HEK293 (cell line): Measurements from ENCODE around the gene PRR35.

ENCODE experiments used
- CTCF ChIA-PET: fragments of 350-600 bp; formaldehyde crosslinking; extraction: SDS; loops from one replicate; lab custom pipeline; 2021; ENCODE audit warnings: antibody characterized with exemption; lab: Yijun Ruan, JAX
- POLR2A ChIA-PET: fragments of 300-600 bp; formaldehyde crosslinking; extraction: SDS; loops from one replicate; lab custom pipeline; 2020; ENCODE audit warnings: antibody characterized with exemption, inconsistent platforms; lab: Yijun Ruan, JAX
- H3K27ac ChIP-seq: fragments of 200-500 bp; sonication (Bioruptor generic); 2 replicates; pipeline ENCODE4 v1.5.1; 2014; ENCODE audit warnings: low read depth, low read length, control low read depth, inconsistent platforms; ENCODE audit errors: extremely low read depth
- H3K36me3 ChIP-seq, 2 experiments: fragments of 200-500 bp in 1 of 2; sonication (Bioruptor generic) in 1 of 2; 1 replicate in 1 of 2; 2 replicates in 1 of 2; pipeline ENCODE4 v1.5.1; 2014 to 2017; ENCODE audit warnings: inconsistent platforms in 2 of 2, low read length in 2 of 2; ENCODE audit not compliant: control insufficient read depth in 2 of 2, insufficient read depth in 1 of 2
- H3K4me1 ChIP-seq: fragments of 200-500 bp; sonication (Bioruptor generic); 2 replicates; pipeline ENCODE4 v1.5.1; 2014; ENCODE audit warnings: mild to moderate bottlenecking, low read length, inconsistent platforms; ENCODE audit not compliant: control insufficient read depth, insufficient read depth
- H3K4me3 ChIP-seq: 2 replicates; pipeline ENCODE4 v1.5.1; 2011; ENCODE audit warnings: low read depth, mild to moderate bottlenecking, control low read depth, low read length, moderate library complexity
- H3K9me3 ChIP-seq: fragments of 200-500 bp; sonication (Bioruptor generic); 2 replicates; pipeline ENCODE4 v1.5.1; 2014; ENCODE audit warnings: low read depth, low read length, inconsistent platforms; ENCODE audit not compliant: control insufficient read depth, insufficient read depth
- RBAK ChIP-seq: fragments of 450-650 bp; formaldehyde crosslinking; IDR thresholded peaks from 2 replicates; pipeline ENCODE4 v1.5.1; 2016; ENCODE audit warnings: missing biosample characterization, missing genetic modification characterization
- SCRT2 ChIP-seq: fragments of 450-650 bp; formaldehyde crosslinking; IDR thresholded peaks from 2 replicates; pipeline ENCODE4 v1.5.1; 2016; ENCODE audit warnings: missing biosample characterization, missing genetic modification characterization
- SP2 ChIP-seq: fragments of 450-650 bp; formaldehyde crosslinking; IDR thresholded peaks from 2 replicates; pipeline ENCODE4 v1.5.1; 2016; ENCODE audit warnings: missing biosample characterization, missing genetic modification characterization
- ZBTB20 ChIP-seq: fragments of 450-650 bp; formaldehyde crosslinking; IDR thresholded peaks from 2 replicates; pipeline ENCODE4 v1.5.1; 2016; ENCODE audit warnings: missing biosample characterization, missing genetic modification characterization
- ZFP37 ChIP-seq: fragments of 450-650 bp; formaldehyde crosslinking; IDR thresholded peaks from 2 replicates; pipeline ENCODE4 v1.5.1; 2016; ENCODE audit warnings: missing biosample characterization, missing genetic modification characterization
- ZNF169 ChIP-seq: fragments of 450-650 bp; formaldehyde crosslinking; IDR thresholded peaks from 2 replicates; pipeline ENCODE4 v1.5.1; 2016; ENCODE audit warnings: missing biosample characterization, missing genetic modification characterization
- ZNF266 ChIP-seq: fragments of 450-650 bp; formaldehyde crosslinking; IDR thresholded peaks from 2 replicates; pipeline ENCODE4 v1.5.1; 2016; ENCODE audit warnings: missing biosample characterization, missing genetic modification characterization, low read depth
- ZNF274 ChIP-seq, 2 experiments: fragments of 200-500 bp in 1 of 2; fragments of 450-650 bp in 1 of 2; sonication (Bioruptor generic) in 1 of 2; formaldehyde crosslinking in 1 of 2; IDR thresholded peaks; 2 replicates each; pipeline versions ENCODE4 v1.5.1 to v1.6.1; 2014 to 2016; ENCODE audit warnings: borderline replicate concordance in 1 of 2, inconsistent platforms in 1 of 2, low read length in 1 of 2, missing biosample characterization in 1 of 2, missing genetic modification characterization in 1 of 2
- ZNF292 ChIP-seq: fragments of 450-650 bp; formaldehyde crosslinking; IDR thresholded peaks from 2 replicates; pipeline ENCODE4 v1.5.1; 2016; ENCODE audit warnings: low read depth, missing biosample characterization, missing genetic modification characterization, borderline replicate concordance
- ZNF341 ChIP-seq: fragments of 450-650 bp; formaldehyde crosslinking; IDR thresholded peaks from 2 replicates; pipeline ENCODE4; 2016; ENCODE audit warnings: low read depth, missing biosample characterization, missing genetic modification characterization
- ZNF394 ChIP-seq: fragments of 450-650 bp; formaldehyde crosslinking; IDR thresholded peaks from 2 replicates; pipeline ENCODE4 v1.5.1; 2016; ENCODE audit warnings: missing biosample characterization, missing genetic modification characterization, mild to moderate bottlenecking, moderate library complexity, borderline replicate concordance
- ZNF473 ChIP-seq: fragments of 450-650 bp; formaldehyde crosslinking; IDR thresholded peaks from 2 replicates; pipeline ENCODE4 v1.5.1; 2017; ENCODE audit warnings: missing biosample characterization, missing genetic modification characterization
- ZNF501 ChIP-seq: fragments of 450-650 bp; formaldehyde crosslinking; IDR thresholded peaks from 2 replicates; pipeline ENCODE4 v1.5.1; 2016; ENCODE audit warnings: missing biosample characterization, missing genetic modification characterization
- ZNF544 ChIP-seq: fragments of 450-650 bp; formaldehyde crosslinking; IDR thresholded peaks from 2 replicates; pipeline ENCODE4 v1.5.0; 2017; ENCODE audit warnings: missing biosample characterization, missing genetic modification characterization
- ZNF600 ChIP-seq: fragments of 450-650 bp; formaldehyde crosslinking; IDR thresholded peaks from 2 replicates; pipeline ENCODE4 v1.5.1; 2016; ENCODE audit warnings: missing biosample characterization, missing genetic modification characterization
- ZNF621 ChIP-seq: fragments of 450-650 bp; formaldehyde crosslinking; IDR thresholded peaks from 2 replicates; pipeline ENCODE4 v1.5.1; 2017; ENCODE audit warnings: missing biosample characterization, missing genetic modification characterization
- ZNF626 ChIP-seq: fragments of 450-650 bp; sonication (Bioruptor Pico); formaldehyde crosslinking; IDR thresholded peaks from 2 replicates; pipeline ENCODE4 v1.5.1; 2018; ENCODE audit warnings: missing biosample characterization, missing genetic modification characterization, inconsistent platforms
- ZNF670 ChIP-seq: fragments of 450-650 bp; formaldehyde crosslinking; IDR thresholded peaks from 2 replicates; pipeline ENCODE4 v1.5.1; 2016; ENCODE audit warnings: missing biosample characterization, missing genetic modification characterization, low read depth
- ZNF701 ChIP-seq: fragments of 450-650 bp; formaldehyde crosslinking; IDR thresholded peaks from 2 replicates; pipeline ENCODE4 v1.5.1; 2016; ENCODE audit warnings: missing biosample characterization, missing genetic modification characterization
- ZNF791 ChIP-seq: fragments of 450-650 bp; formaldehyde crosslinking; IDR thresholded peaks from 2 replicates; pipeline ENCODE4 v1.5.1; 2016; ENCODE audit warnings: missing biosample characterization, missing genetic modification characterization
- TF ChIP-seq, protein P1 (sequence below): fragments of 450-650 bp; formaldehyde crosslinking; IDR thresholded peaks from 2 replicates; pipeline ENCODE4 v1.5.1; 2016; ENCODE audit warnings: missing biosample characterization, missing genetic modification characterization
- TF ChIP-seq, protein P2 (sequence below): fragments of 450-650 bp; formaldehyde crosslinking; IDR thresholded peaks from 2 replicates; pipeline ENCODE4 v1.5.1; 2017; ENCODE audit warnings: missing biosample characterization, missing genetic modification characterization
- TF ChIP-seq, protein P3 (sequence below): fragments of 450-650 bp; formaldehyde crosslinking; conservative IDR thresholded peaks from 2 replicates; pipeline ENCODE4 v1.5.1; 2016; ENCODE audit warnings: low read depth, missing biosample characterization, missing genetic modification characterization
- TF ChIP-seq, protein P4 (sequence below): fragments of 450-650 bp; formaldehyde crosslinking; optimal IDR thresholded peaks from 2 replicates; pipeline ENCODE3; 2016; ENCODE audit warnings: missing biosample characterization, mild to moderate bottlenecking, missing genetic modification characterization

The PRR35 gene

DNA sequence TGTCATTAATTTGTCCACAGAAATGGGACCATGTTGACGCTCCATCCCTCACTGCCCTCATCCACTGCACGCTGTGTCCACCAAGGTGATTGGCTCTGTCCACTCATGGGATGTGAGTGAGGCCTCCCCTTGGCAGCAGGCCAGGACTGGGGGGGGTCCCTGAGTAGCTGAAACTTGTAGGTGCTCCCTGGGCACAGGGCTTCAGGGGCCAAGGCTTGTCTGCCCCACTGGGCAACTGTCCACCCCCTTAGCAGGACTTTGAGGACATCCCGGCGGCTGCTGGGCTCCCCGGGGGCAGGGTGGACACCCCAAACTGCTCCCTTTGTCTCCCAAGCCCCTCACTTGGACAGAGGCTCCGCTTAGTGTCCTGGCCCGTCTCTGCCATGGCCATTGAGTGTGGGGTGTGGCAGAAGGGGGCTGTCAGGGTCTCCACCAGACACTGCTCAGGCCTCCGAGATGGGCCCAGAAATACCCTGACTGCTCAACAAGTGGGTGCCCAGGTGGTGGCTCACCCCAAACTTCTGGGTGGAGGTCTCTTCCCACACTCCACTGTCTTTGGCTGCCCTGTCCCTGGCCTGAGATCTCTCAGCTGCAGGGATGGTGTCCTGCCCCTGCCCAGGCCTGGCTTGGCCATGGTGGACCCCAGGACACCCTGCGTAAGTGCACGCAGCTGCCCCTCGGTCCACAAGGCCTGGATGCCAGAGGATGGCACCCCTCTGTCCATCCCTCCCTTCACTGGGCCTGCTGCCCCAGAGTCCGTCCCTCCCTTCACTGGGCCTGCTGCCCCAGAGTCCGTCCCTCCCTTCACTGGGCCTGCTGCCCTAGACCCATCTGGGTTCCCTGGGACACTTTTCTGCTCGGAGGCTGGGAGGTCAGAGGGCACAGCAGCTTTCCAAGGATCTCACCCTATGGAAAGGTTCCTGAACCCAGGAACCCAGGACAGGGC, 26.7 kb downstream of the PRR35 start (continued):
- no peak for TF ChIP-seq RBAK (tag by site-specific recombination)
- TF ChIP-seq SCRT2 (tag by site-specific recombination): peak; percentile 95

- POLR2A ChIA-PET: interaction anchor here (0.6 to 2.2 kb wide), 8 partner anchors 9 to 62 kb away, joined by 3 to 7 read pairs (median 4); partner anchors contain the start of genes CAPN15 and METTL26
- no peaks in the 10 kb centered on the region for H3K9me3 ChIP-seq
- CTCF ChIA-PET: interaction anchor here (0.7 to 1.2 kb wide), 3 partner anchors 12 to 99 kb away, joined by 4 to 5 read pairs (median 4); no protein-coding TSS in a partner anchor
- peak overlapping the region; percentile 84 for H3K4me3 ChIP-seq
- H3K36me3 ChIP-seq: no peaks in the 10 kb centered on the region
- H3K4me1 ChIP-seq: peaks cover 14% of the 10 kb centered on the region
- H3K27ac ChIP-seq: peak overlapping the region; percentile 94
- TF ChIP-seq ZNF791 (tag by site-specific recombination): no peak
- TF ChIP-seq, protein P1, sequence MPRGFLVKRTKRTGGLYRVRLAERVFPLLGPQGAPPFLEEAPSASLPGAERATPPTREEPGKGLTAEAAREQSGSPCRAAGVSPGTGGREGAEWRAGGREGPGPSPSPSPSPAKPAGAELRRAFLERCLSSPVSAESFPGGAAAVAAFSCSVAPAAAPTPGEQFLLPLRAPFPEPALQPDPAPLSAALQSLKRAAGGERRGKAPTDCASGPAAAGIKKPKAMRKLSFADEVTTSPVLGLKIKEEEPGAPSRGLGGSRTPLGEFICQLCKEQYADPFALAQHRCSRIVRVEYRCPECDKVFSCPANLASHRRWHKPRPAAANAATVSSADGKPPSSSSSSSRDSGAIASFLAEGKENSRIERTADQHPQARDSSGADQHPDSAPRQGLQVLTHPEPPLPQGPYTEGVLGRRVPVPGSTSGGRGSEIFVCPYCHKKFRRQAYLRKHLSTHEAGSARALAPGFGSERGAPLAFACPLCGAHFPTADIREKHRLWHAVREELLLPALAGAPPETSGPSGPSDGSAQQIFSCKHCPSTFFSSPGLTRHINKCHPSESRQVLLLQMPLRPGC (tag by site-specific recombination): 0 out of 2 replicates have a peak, but pooled peaks have one; percentile 5
- TF ChIP-seq ZNF621: no peak
- TF ChIP-seq ZNF169 (tag by site-specific recombination): no peak
- TF ChIP-seq SP2: peak; percentile 54
- TF ChIP-seq ZNF600 (tag by site-specific recombination): peak; percentile 97
- no peak for TF ChIP-seq ZNF544 (tag by site-specific recombination)
- no peak for TF ChIP-seq ZNF274 (IDR thresholded peaks at IDR 0.05; ENCODE audit: low read length)
- no peak for TF ChIP-seq ZNF274 (tag by site-specific recombination; IDR thresholded peaks at IDR 0.05; ENCODE audit: borderline replicate concordance)
- TF ChIP-seq ZNF670: no peak
- no peak for TF ChIP-seq ZNF394 (tag by site-specific recombination)
- peak; percentile 74; the same call in 1 of the 2 replicates for TF ChIP-seq ZBTB20 (tag by site-specific recombination)
- TF ChIP-seq ZNF341: peak; percentile 13; the same call in 1 of the 2 replicates
- TF ChIP-seq, protein P2, sequence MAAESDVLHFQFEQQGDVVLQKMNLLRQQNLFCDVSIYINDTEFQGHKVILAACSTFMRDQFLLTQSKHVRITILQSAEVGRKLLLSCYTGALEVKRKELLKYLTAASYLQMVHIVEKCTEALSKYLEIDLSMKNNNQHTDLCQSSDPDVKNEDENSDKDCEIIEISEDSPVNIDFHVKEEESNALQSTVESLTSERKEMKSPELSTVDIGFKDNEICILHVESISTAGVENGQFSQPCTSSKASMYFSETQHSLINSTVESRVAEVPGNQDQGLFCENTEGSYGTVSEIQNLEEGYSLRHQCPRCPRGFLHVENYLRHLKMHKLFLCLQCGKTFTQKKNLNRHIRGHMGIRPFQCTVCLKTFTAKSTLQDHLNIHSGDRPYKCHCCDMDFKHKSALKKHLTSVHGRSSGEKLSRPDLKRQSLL: no peak
- TF ChIP-seq ZNF266: no peak
- TF ChIP-seq, protein P3, sequence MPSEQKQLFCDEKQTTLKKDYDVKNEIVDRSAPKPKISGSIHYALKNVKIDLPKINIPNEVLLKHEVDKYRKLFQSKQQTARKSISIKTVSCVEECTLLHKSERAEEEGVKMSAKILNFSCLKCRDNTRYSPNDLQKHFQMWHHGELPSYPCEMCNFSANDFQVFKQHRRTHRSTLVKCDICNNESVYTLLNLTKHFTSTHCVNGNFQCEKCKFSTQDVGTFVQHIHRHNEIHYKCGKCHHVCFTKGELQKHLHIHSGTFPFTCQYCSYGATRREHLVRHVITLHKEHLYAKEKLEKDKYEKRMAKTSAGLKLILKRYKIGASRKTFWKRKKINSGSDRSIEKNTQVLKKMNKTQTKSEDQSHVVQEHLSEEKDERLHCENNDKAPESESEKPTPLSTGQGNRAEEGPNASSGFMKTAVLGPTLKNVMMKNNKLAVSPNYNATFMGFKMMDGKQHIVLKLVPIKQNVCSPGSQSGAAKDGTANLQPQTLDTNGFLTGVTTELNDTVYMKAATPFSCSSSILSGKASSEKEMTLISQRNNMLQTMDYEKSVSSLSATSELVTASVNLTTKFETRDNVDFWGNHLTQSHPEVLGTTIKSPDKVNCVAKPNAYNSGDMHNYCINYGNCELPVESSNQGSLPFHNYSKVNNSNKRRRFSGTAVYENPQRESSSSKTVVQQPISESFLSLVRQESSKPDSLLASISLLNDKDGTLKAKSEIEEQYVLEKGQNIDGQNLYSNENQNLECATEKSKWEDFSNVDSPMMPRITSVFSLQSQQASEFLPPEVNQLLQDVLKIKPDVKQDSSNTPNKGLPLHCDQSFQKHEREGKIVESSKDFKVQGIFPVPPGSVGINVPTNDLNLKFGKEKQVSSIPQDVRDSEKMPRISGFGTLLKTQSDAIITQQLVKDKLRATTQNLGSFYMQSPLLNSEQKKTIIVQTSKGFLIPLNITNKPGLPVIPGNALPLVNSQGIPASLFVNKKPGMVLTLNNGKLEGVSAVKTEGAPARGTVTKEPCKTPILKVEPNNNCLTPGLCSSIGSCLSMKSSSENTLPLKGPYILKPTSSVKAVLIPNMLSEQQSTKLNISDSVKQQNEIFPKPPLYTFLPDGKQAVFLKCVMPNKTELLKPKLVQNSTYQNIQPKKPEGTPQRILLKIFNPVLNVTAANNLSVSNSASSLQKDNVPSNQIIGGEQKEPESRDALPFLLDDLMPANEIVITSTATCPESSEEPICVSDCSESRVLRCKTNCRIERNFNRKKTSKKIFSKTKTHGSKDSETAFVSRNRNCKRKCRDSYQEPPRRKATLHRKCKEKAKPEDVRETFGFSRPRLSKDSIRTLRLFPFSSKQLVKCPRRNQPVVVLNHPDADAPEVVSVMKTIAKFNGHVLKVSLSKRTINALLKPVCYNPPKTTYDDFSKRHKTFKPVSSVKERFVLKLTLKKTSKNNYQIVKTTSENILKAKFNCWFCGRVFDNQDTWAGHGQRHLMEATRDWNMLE (tag by site-specific recombination): no peak
- no peak for TF ChIP-seq ZFP37 (tag by site-specific recombination)
- TF ChIP-seq ZNF473: no peak
- TF ChIP-seq, protein P4, sequence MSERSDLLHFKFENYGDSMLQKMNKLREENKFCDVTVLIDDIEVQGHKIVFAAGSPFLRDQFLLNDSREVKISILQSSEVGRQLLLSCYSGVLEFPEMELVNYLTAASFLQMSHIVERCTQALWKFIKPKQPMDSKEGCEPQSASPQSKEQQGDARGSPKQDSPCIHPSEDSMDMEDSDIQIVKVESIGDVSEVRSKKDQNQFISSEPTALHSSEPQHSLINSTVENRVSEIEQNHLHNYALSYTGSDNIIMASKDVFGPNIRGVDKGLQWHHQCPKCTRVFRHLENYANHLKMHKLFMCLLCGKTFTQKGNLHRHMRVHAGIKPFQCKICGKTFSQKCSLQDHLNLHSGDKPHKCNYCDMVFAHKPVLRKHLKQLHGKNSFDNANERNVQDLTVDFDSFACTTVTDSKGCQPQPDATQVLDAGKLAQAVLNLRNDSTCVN (tag by site-specific recombination): peak; percentile 61
- no peak for TF ChIP-seq ZNF292 (tag by site-specific recombination)
- no peak for TF ChIP-seq ZNF626 (tag by site-specific recombination)
- no peak for TF ChIP-seq ZNF701
- no peak for TF ChIP-seq ZNF501
Observed at GRCh38 chr16:588639-588888, 28.4 kb downstream of the PRR35 start.
